ENCODE results near the gene SLC4A5. TPM values are rescaled to one million over a fixed set of nuclear protein-coding genes. Genes with fewer than 3 reads are reported as not detected.
"Not testable (repeated sequence)": the region's sequence is repeated elsewhere in the genome, so short reads cannot be mapped to it uniquely, and the experiment has no call there.

SLC4A5 gene
- total and polyA plus RNA-seq, 11 donors: 0.36 to 4.1 (median 1.6) TPM

DNA sequence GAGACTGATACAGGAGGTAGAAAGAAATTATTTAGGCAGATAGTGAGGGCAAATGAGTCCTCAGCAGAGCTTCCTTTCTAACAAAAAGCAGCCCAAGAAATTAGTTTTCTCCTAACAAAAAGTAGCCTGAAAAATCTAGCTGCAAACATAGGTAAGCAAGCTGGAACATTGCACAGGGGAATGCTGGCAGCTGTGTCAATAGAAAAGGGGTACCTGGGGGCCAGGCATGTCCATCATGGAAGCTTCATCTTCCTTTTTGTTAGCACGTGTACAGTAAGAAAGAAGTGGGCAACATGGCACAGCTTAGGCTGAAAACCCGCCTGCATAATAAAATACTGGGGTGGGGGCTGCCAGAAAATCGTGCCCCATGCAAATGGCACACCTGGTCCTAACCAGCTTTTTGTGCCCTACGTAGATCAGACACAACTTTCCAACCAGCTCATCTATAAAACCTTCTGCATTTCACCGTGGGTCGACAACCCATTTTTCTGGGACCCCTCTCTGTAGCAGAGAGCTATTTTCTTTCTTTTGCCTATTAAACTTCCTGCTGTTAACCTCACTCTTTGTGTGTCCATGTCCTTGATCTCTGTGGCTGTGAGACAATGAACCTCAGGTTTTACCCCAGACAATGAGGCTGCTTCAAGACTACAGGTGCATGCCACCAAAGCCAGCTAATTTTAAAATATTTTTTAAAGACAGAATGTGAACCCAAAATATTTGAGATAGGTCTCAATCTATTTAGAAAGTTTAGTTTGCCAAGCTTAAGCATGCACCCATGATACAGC is 151.4 kb downstream of the SLC4A5 start:
- no peak for TF ChIP-seq POLR2A (IDR thresholded peaks at IDR 0.05)
- TF ChIP-seq, protein P1, sequence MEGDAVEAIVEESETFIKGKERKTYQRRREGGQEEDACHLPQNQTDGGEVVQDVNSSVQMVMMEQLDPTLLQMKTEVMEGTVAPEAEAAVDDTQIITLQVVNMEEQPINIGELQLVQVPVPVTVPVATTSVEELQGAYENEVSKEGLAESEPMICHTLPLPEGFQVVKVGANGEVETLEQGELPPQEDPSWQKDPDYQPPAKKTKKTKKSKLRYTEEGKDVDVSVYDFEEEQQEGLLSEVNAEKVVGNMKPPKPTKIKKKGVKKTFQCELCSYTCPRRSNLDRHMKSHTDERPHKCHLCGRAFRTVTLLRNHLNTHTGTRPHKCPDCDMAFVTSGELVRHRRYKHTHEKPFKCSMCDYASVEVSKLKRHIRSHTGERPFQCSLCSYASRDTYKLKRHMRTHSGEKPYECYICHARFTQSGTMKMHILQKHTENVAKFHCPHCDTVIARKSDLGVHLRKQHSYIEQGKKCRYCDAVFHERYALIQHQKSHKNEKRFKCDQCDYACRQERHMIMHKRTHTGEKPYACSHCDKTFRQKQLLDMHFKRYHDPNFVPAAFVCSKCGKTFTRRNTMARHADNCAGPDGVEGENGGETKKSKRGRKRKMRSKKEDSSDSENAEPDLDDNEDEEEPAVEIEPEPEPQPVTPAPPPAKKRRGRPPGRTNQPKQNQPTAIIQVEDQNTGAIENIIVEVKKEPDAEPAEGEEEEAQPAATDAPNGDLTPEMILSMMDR (IDR thresholded peaks at IDR 0.05): no peak
- Histone ChIP-seq H3K9me3 (no peaks in the 10 kb centered on the region), H3K27me3 (no peaks in the 10 kb centered on the region), H3K36me3 (no peaks in the 10 kb centered on the region), H3K4me3 (no peak overlapping the region), H3K27ac (no peak overlapping the region), H3K4me1 (peaks cover 0 to 6% (median 0%) of the 10 kb centered on the region in 12 donors)
- DNase-seq (no peak), ATAC-seq (no peak)
- WGBS, 4 donors: 75 to 87% (median 81%) methylated on average over 6 of the region's 6 CpGs
- intact Hi-C loops (cut with DNase I): no loop called here

DNA sequence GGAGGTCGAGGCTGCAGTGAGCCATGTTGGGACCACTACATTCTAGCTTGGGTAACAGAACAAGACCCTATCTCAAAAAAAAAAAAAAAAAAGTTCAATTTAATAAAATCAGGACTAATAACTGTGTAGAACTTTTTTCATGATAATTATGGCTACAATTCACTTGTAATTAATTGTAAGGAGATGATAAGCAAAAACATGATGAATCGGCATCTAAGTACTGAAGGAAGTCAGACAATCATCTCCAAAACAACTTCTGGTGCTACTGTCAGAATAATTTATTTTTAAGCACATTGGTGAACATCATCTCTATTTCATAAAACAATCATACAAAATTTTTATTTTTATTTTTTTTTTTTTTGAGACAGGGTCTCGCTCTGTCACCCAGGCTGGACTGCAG is 154.5 kb downstream of the SLC4A5 start:
- 93 to 97% (median 95%) methylated on average over 3 of the region's 3 CpGs for WGBS, 4 donors
- DNase-seq (no peak), ATAC-seq (no peak)
- Histone ChIP-seq H3K36me3 (no peaks in the 10 kb centered on the region), H3K4me3 (no peak overlapping the region), H3K27ac (no peak overlapping the region), H3K4me1 (peaks cover 0 to 11% (median 0%) of the 10 kb centered on the region in 12 donors), H3K27me3 (no peaks in the 10 kb centered on the region), H3K9me3 (no peaks in the 10 kb centered on the region)
- intact Hi-C loops (cut with DNase I): no loop called here
- TF ChIP-seq, protein P1 (IDR thresholded peaks at IDR 0.05): no peak
- TF ChIP-seq POLR2A (IDR thresholded peaks at IDR 0.05): no peak

DNA sequence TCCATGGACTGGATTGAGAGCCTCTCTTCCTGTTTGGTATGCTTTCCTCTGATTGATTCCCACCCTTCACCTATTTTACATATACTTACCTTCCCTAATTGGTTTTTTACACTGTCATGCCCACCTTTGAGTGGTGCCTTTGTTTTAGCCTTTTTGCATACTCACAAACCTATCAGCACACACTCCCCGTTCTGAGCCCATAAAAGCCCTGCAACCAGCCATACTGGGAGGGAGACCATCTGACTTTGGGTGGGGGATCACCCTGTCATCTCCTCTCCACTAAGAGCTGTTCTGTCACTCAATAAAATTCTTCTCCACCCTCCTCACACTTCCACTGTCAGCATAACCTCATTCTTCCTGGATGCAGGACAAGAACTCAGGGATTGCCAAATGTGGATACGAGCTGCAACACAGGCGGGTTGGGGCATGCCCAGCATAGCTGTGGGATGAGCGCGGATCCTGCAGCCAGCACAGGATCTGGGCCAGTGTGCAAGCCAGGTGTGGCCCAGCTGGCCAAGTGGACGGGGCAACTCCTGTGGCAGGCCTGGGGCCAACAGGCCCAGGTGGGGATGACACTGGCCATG is 155.1 kb downstream of the SLC4A5 start:
- Histone ChIP-seq H3K27ac (no peak overlapping the region), H3K36me3 (no peaks in the 10 kb centered on the region), H3K27me3 (no peaks in the 10 kb centered on the region), H3K9me3 (no peaks in the 10 kb centered on the region), H3K4me3 (no peak overlapping the region), H3K4me1 (peaks cover 0 to 11% (median 0%) of the 10 kb centered on the region in 12 donors)
- intact Hi-C loops (cut with DNase I): no loop called here
- DNase-seq (peak in 1 of 5 donors; percentile 36), ATAC-seq (peak; percentile 34 to 87 (median 58))
- TF ChIP-seq, protein P1 (IDR thresholded peaks at IDR 0.05): no peak
- TF ChIP-seq POLR2A (IDR thresholded peaks at IDR 0.05): no peak
- WGBS, 4 donors: 50 to 81% (median 66%) methylated on average over 5 to 6 of the region's 6 CpGs

DNA sequence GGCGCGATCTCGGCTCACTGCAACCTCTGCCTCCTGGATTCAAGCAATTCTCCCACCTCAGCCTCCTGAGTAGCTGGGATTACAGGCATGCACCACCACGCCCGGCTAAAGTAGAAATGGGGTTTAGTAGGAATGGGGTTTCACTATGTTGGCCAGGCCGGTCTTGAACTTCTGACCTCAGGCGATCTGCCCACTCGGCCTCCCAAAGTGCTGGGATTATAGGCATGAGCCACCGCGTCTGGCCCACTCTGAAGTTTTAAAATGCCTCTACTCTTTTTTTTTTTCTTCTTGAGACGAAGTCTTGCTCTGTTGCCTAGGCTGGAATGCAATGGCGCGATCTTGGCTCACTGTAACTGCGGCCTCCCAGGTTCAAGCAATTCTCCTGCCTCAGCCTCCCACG is 156.5 kb downstream of the SLC4A5 start:
- H3K36me3 ChIP-seq; H3K9me3 ChIP-seq; H3K27me3 ChIP-seq; DNase-seq; H3K4me3 ChIP-seq; intact Hi-C loops (cut with DNase I); ATAC-seq: not testable (repeated sequence)
- Histone ChIP-seq H3K4me1 (peaks cover 0 to 20% (median 0%) of the 10 kb centered on the region in 12 donors), H3K27ac (peak overlapping the region in 1 of 12 donors; percentile 93)
- 94 to 96% (median 95%) methylated on average over 15 of the region's 15 CpGs for WGBS, 4 donors

Data from heart left ventricle (tissue), 16 donors.